WTC11 (cell line): ENCODE measurements around the gene CUL2. TPM values are rescaled to one million over a fixed set of nuclear protein-coding genes. Genes with fewer than 3 reads are reported as not detected.

Experiments used
- ATAC-seq: fragments of 200-7000 bp; cut with Tn5 transposase; 2 replicates; pipeline ENCODE4 v1.10.0; 2021; ENCODE audit warnings: mild to moderate bottlenecking, moderate library complexity
- CTCF ChIA-PET: fragments of 300-600 bp; sonication (Branson Sonifier 250); formaldehyde crosslinking; loops from one replicate; lab custom pipeline; 2021; ENCODE audit warnings: antibody characterized with exemption; lab: Charles Lee
- POLR2A ChIA-PET: fragments of 350-600 bp; sonication (Branson Sonifier 250); formaldehyde crosslinking; loops from one replicate; lab custom pipeline; 2021; ENCODE audit warnings: antibody characterized with exemption; lab: Charles Lee
- DNase-seq: peaks from one replicate; pipeline ENCODE4 v3.0.0; 2021; ENCODE audit warnings: low spot score
- H3K27ac Mint-ChIP-seq: 2 replicates; pipeline ENCODE4 v1.8.0; 2021; ENCODE audit warnings: mixed read lengths
- H3K27me3 Mint-ChIP-seq: 2 replicates; pipeline ENCODE4 v1.8.0; 2021; ENCODE audit warnings: low read depth, mild to moderate bottlenecking, moderate library complexity, mixed read lengths
- H3K36me3 Mint-ChIP-seq: 2 replicates; pipeline ENCODE4 v1.8.0; 2021; ENCODE audit warnings: mixed read lengths
- H3K4me1 Mint-ChIP-seq: 2 replicates; pipeline ENCODE4 v1.8.0; 2022; ENCODE audit warnings: mixed read lengths
- H3K4me3 Mint-ChIP-seq: 2 replicates; pipeline ENCODE4 v1.8.0; 2021; ENCODE audit warnings: mild to moderate bottlenecking, moderate library complexity, mixed read lengths
- H3K9me3 Mint-ChIP-seq: 2 replicates; pipeline ENCODE4 v1.8.0; 2021; ENCODE audit warnings: mixed read lengths
- ATF1 ChIP-seq: sonication (generic); formaldehyde crosslinking; IDR thresholded peaks from 2 replicates; pipeline ENCODE4 v1.8.1; 2023; ENCODE audit warnings: mild to moderate bottlenecking, moderate library complexity, missing genetic modification reagents
- CBFB ChIP-seq: sonication (generic); formaldehyde crosslinking; IDR thresholded peaks from 2 replicates; pipeline ENCODE4 v1.8.1; 2022; ENCODE audit warnings: mild to moderate bottlenecking, low read depth, missing genetic modification reagents
- ESRRA ChIP-seq: sonication (generic); formaldehyde crosslinking; IDR thresholded peaks from 2 replicates; pipeline ENCODE4 v1.8.1; 2022; ENCODE audit warnings: mild to moderate bottlenecking, missing genetic modification reagents, borderline replicate concordance
- GABPB1 ChIP-seq: sonication (generic); formaldehyde crosslinking; IDR thresholded peaks from 2 replicates; pipeline ENCODE4 v1.8.1; 2023; ENCODE audit warnings: mild to moderate bottlenecking, missing genetic modification reagents
- MAX ChIP-seq: sonication (generic); formaldehyde crosslinking; IDR thresholded peaks from 2 replicates; pipeline ENCODE4 v1.8.0; 2022; ENCODE audit warnings: mild to moderate bottlenecking, missing genetic modification reagents
- MLX ChIP-seq: sonication (generic); formaldehyde crosslinking; IDR thresholded peaks from 2 replicates; pipeline ENCODE4 v1.8.1; 2023; ENCODE audit warnings: mild to moderate bottlenecking, missing genetic modification reagents, moderate library complexity
- MXD4 ChIP-seq: fragments of 250-450 bp; sonication (Bioruptor Pico); IDR thresholded peaks from 2 replicates; pipeline ENCODE4 v1.8.0; 2021; ENCODE audit warnings: mild to moderate bottlenecking, moderate library complexity, borderline replicate concordance
- NFATC4 ChIP-seq: fragments of 250-450 bp; sonication (Bioruptor Pico); IDR thresholded peaks from 2 replicates; pipeline ENCODE4 v1.9.0; 2021; ENCODE audit warnings: mild to moderate bottlenecking
- SOX15 ChIP-seq: fragments of 250-450 bp; sonication (Bioruptor Pico); IDR thresholded peaks from 2 replicates; pipeline ENCODE4 v1.9.0; 2021; ENCODE audit warnings: mild to moderate bottlenecking
- TEAD1 ChIP-seq: sonication (generic); formaldehyde crosslinking; IDR thresholded peaks from 2 replicates; pipeline ENCODE4 v1.8.0; 2022; ENCODE audit warnings: mild to moderate bottlenecking, missing genetic modification reagents
- total RNA-seq: library from RNA; stranded (reverse); gene quantifications from 3 replicates; pipeline ENCODE4 v1.2.3, GENCODE V29; 2021
- TF ChIP-seq, protein P1 (sequence below): fragments of 250-450 bp; sonication (Bioruptor Pico); IDR thresholded peaks from 2 replicates; pipeline ENCODE4 v1.9.0; 2021; ENCODE audit warnings: mild to moderate bottlenecking, borderline replicate concordance
- TF ChIP-seq, protein P2 (sequence below): sonication (generic); formaldehyde crosslinking; IDR thresholded peaks from 2 replicates; pipeline ENCODE4 v1.8.1; 2022; ENCODE audit warnings: mild to moderate bottlenecking, missing genetic modification reagents, moderate library complexity, borderline replicate concordance
- TF ChIP-seq, protein P3 (sequence below): fragments of 200-600 bp; IDR thresholded peaks from 2 replicates; pipeline ENCODE4 v1.8.0; 2022; ENCODE audit warnings: antibody characterized with exemption
- TF ChIP-seq, protein P4 (sequence below): sonication (generic); formaldehyde crosslinking; IDR thresholded peaks from 2 replicates; pipeline ENCODE4 v1.8.1; 2023; ENCODE audit warnings: mild to moderate bottlenecking, missing genetic modification reagents, borderline replicate concordance
- TF ChIP-seq, protein P5 (sequence below): sonication (generic); formaldehyde crosslinking; IDR thresholded peaks from 2 replicates; pipeline ENCODE4 v1.8.0; 2023; ENCODE audit warnings: mild to moderate bottlenecking, missing genetic modification reagents
- TF ChIP-seq, protein P6 (sequence below): sonication (generic); formaldehyde crosslinking; IDR thresholded peaks from 2 replicates; pipeline ENCODE4 v1.8.1; 2023; ENCODE audit warnings: mild to moderate bottlenecking, missing genetic modification reagents, moderate library complexity

Gene CUL2
- total RNA-seq, 1 experiment from 2014 or later, result 38.3 TPM

- H3K9me3 Mint-ChIP-seq, result no peaks in the 10 kb centered on the region
- CTCF ChIA-PET, result interaction anchor here (0.5 kb wide), 1 partner anchor 274 kb away, joined by 3 read pairs; no protein-coding TSS in a partner anchor
- H3K27ac Mint-ChIP-seq, result no peak overlapping the region
- no peaks in the 10 kb centered on the region for H3K36me3 Mint-ChIP-seq
- peaks cover 34% of the 10 kb centered on the region for H3K4me1 Mint-ChIP-seq
- no peak overlapping the region for H3K4me3 Mint-ChIP-seq
- TF ChIP-seq, protein P1, sequence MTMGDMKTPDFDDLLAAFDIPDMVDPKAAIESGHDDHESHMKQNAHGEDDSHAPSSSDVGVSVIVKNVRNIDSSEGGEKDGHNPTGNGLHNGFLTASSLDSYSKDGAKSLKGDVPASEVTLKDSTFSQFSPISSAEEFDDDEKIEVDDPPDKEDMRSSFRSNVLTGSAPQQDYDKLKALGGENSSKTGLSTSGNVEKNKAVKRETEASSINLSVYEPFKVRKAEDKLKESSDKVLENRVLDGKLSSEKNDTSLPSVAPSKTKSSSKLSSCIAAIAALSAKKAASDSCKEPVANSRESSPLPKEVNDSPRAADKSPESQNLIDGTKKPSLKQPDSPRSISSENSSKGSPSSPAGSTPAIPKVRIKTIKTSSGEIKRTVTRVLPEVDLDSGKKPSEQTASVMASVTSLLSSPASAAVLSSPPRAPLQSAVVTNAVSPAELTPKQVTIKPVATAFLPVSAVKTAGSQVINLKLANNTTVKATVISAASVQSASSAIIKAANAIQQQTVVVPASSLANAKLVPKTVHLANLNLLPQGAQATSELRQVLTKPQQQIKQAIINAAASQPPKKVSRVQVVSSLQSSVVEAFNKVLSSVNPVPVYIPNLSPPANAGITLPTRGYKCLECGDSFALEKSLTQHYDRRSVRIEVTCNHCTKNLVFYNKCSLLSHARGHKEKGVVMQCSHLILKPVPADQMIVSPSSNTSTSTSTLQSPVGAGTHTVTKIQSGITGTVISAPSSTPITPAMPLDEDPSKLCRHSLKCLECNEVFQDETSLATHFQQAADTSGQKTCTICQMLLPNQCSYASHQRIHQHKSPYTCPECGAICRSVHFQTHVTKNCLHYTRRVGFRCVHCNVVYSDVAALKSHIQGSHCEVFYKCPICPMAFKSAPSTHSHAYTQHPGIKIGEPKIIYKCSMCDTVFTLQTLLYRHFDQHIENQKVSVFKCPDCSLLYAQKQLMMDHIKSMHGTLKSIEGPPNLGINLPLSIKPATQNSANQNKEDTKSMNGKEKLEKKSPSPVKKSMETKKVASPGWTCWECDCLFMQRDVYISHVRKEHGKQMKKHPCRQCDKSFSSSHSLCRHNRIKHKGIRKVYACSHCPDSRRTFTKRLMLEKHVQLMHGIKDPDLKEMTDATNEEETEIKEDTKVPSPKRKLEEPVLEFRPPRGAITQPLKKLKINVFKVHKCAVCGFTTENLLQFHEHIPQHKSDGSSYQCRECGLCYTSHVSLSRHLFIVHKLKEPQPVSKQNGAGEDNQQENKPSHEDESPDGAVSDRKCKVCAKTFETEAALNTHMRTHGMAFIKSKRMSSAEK (CRISPR knock-in tag), result no peak
- TF ChIP-seq NFATC4 (no peak), MXD4 (CRISPR knock-in tag) (no peak), ESRRA (CRISPR knock-in tag) (no peak), ATF1 (CRISPR knock-in tag) (no peak), CBFB (CRISPR knock-in tag) (no peak), MAX (CRISPR knock-in tag) (no peak), MLX (CRISPR knock-in tag) (no peak), TEAD1 (CRISPR knock-in tag) (no peak)
- TF ChIP-seq, protein P2, sequence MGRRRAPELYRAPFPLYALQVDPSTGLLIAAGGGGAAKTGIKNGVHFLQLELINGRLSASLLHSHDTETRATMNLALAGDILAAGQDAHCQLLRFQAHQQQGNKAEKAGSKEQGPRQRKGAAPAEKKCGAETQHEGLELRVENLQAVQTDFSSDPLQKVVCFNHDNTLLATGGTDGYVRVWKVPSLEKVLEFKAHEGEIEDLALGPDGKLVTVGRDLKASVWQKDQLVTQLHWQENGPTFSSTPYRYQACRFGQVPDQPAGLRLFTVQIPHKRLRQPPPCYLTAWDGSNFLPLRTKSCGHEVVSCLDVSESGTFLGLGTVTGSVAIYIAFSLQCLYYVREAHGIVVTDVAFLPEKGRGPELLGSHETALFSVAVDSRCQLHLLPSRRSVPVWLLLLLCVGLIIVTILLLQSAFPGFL (CRISPR knock-in tag), result no peak
- TF ChIP-seq, protein P3, sequence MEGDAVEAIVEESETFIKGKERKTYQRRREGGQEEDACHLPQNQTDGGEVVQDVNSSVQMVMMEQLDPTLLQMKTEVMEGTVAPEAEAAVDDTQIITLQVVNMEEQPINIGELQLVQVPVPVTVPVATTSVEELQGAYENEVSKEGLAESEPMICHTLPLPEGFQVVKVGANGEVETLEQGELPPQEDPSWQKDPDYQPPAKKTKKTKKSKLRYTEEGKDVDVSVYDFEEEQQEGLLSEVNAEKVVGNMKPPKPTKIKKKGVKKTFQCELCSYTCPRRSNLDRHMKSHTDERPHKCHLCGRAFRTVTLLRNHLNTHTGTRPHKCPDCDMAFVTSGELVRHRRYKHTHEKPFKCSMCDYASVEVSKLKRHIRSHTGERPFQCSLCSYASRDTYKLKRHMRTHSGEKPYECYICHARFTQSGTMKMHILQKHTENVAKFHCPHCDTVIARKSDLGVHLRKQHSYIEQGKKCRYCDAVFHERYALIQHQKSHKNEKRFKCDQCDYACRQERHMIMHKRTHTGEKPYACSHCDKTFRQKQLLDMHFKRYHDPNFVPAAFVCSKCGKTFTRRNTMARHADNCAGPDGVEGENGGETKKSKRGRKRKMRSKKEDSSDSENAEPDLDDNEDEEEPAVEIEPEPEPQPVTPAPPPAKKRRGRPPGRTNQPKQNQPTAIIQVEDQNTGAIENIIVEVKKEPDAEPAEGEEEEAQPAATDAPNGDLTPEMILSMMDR, result no peak
- DNase-seq, result no peak
- POLR2A ChIA-PET, result interaction anchor here (0.6 kb wide), 1 partner anchor 282 kb away, joined by 12 read pairs; no protein-coding TSS in a partner anchor
- H3K27me3 Mint-ChIP-seq, result peaks cover 2% of the 10 kb centered on the region
- no peak for ATAC-seq
Measured at GRCh38 chr10:34998940-34999339, 91.2 kb downstream of the CUL2 start.

DNA sequence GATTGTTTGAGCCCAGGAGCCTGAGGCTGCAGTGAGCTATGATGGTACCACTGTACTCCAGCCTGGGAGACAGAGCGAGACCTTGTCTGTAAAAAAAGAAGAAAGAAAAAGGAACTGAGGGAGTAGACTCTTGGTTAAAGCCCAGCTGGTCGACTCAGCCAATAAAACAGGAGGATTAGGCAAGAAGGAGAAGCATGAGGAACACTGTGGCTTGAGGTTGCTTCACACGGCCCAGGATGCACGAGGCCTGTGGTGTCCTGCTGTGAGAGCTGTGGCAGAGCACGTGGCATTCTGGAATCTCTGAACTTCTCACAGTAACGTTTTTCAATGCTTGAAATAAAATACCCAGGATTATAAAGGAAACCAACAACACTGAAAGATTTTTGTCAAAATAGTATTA, 93.3 kb downstream of the CUL2 start:
- peaks cover 26% of the 10 kb centered on the region for H3K4me1 Mint-ChIP-seq
- DNase-seq, result no peak
- no peaks in the 10 kb centered on the region for H3K36me3 Mint-ChIP-seq
- ChIA-PET POLR2A (no interaction called here), CTCF (interaction anchor here (2.8 to 3.8 kb wide), 4 partner anchors 11 to 199 kb away, joined by 11 to 66 read pairs (median 30); no protein-coding TSS in a partner anchor)
- no peak overlapping the region for H3K4me3 Mint-ChIP-seq
- H3K9me3 Mint-ChIP-seq, result no peaks in the 10 kb centered on the region
- no peak for ATAC-seq
- peaks cover 2% of the 10 kb centered on the region for H3K27me3 Mint-ChIP-seq
- H3K27ac Mint-ChIP-seq, result no peak overlapping the region
- TF ChIP-seq GABPB1 (CRISPR knock-in tag) (no peak), MAX (CRISPR knock-in tag) (no peak), TEAD1 (CRISPR knock-in tag) (no peak), SOX15 (CRISPR knock-in tag) (no peak)
- TF ChIP-seq, protein P4, sequence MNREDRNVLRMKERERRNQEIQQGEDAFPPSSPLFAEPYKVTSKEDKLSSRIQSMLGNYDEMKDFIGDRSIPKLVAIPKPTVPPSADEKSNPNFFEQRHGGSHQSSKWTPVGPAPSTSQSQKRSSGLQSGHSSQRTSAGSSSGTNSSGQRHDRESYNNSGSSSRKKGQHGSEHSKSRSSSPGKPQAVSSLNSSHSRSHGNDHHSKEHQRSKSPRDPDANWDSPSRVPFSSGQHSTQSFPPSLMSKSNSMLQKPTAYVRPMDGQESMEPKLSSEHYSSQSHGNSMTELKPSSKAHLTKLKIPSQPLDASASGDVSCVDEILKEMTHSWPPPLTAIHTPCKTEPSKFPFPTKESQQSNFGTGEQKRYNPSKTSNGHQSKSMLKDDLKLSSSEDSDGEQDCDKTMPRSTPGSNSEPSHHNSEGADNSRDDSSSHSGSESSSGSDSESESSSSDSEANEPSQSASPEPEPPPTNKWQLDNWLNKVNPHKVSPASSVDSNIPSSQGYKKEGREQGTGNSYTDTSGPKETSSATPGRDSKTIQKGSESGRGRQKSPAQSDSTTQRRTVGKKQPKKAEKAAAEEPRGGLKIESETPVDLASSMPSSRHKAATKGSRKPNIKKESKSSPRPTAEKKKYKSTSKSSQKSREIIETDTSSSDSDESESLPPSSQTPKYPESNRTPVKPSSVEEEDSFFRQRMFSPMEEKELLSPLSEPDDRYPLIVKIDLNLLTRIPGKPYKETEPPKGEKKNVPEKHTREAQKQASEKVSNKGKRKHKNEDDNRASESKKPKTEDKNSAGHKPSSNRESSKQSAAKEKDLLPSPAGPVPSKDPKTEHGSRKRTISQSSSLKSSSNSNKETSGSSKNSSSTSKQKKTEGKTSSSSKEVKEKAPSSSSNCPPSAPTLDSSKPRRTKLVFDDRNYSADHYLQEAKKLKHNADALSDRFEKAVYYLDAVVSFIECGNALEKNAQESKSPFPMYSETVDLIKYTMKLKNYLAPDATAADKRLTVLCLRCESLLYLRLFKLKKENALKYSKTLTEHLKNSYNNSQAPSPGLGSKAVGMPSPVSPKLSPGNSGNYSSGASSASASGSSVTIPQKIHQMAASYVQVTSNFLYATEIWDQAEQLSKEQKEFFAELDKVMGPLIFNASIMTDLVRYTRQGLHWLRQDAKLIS, result no peak
- TF ChIP-seq, protein P5, sequence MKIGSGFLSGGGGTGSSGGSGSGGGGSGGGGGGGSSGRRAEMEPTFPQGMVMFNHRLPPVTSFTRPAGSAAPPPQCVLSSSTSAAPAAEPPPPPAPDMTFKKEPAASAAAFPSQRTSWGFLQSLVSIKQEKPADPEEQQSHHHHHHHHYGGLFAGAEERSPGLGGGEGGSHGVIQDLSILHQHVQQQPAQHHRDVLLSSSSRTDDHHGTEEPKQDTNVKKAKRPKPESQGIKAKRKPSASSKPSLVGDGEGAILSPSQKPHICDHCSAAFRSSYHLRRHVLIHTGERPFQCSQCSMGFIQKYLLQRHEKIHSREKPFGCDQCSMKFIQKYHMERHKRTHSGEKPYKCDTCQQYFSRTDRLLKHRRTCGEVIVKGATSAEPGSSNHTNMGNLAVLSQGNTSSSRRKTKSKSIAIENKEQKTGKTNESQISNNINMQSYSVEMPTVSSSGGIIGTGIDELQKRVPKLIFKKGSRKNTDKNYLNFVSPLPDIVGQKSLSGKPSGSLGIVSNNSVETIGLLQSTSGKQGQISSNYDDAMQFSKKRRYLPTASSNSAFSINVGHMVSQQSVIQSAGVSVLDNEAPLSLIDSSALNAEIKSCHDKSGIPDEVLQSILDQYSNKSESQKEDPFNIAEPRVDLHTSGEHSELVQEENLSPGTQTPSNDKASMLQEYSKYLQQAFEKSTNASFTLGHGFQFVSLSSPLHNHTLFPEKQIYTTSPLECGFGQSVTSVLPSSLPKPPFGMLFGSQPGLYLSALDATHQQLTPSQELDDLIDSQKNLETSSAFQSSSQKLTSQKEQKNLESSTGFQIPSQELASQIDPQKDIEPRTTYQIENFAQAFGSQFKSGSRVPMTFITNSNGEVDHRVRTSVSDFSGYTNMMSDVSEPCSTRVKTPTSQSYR (CRISPR knock-in tag), result no peak
- TF ChIP-seq, protein P6, sequence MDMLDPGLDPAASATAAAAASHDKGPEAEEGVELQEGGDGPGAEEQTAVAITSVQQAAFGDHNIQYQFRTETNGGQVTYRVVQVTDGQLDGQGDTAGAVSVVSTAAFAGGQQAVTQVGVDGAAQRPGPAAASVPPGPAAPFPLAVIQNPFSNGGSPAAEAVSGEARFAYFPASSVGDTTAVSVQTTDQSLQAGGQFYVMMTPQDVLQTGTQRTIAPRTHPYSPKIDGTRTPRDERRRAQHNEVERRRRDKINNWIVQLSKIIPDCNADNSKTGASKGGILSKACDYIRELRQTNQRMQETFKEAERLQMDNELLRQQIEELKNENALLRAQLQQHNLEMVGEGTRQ (CRISPR knock-in tag), result no peak
